HG03095 (cell line): ENCODE data around the gene KCTD12.

ENCODE experiments used
- ATAC-seq: cut with Tn5 transposase; IDR thresholded peaks from one replicate; pipeline ENCODE4 v1.9.1; 2021; ENCODE audit warnings: moderate library complexity; ENCODE audit not compliant: unreplicated experiment

Gene KCTD12

GRCh38 chr13:76888421-76888820 is 2.2 kb upstream of the KCTD12 start:
- no peak for ATAC-seq

GRCh38 chr13:76887076-76887563 is 915 bp upstream of the KCTD12 start:
- no peak for ATAC-seq

- ATAC-seq = no peak
These were observed 257 bp downstream of the KCTD12 start for GRCh38 chr13:76886005-76886291.

GRCh38 chr13:76885203-76886004 is 801 bp downstream of the KCTD12 start:
- ATAC-seq = peak; percentile 46

- ATAC-seq = no peak
These were observed 1.4 kb downstream of the KCTD12 start for GRCh38 chr13:76884907-76885202.

DNA sequence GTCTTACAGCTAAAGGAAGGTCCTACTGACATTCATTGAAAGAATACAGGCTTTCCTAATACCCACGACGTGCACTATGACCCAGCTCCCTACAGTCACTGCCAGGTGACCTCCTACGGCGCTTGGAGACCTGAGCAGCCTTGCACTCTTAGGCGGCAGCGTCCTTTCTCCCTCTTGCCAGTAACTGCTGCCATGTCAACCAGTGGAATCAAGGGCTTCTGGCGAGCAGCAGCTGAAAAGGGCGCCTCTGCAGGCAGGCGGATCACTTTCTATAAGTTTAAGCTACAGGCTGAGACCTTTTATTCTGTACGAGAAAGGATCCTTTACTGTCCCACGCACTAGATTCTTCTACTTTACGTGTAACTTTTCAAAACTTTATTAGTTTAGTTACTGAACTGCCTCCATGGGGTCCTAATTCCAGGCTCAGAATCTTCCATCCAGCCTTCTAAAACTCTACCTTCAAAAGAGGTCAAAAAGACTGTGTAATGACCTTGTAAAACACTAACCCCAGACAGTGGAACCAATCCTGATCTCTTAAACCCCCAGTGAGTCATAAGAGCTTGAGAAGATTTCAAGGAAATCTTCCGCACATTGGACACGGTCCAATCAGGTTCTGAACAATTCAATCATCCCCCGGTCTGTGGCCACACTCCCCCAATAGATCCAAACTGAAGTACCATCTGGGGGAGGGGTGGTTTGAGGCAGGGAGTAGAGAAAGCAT is 1.9 kb downstream of the KCTD12 start:
- no peak for ATAC-seq

GRCh38 chr13:76883236-76883635 is 3.0 kb downstream of the KCTD12 start:
- ATAC-seq = no peak

DNA sequence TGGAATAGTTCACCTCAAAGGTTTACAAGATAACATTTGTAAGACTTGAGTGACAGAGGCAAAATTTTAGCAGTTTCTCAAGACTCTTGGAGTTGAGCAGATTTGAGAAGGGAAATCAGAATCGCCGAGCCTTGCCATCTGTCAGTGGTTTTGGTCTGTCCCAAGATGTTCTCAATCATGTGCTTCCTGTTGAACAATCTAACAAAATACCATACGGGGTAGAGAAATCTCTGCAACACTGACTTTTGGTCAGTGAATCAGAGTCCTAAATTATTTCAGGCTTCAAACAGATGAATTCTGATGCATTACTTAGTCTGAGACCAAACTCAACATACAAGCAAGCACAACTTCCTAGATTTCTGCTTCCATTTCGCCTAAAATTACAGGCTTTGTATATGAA is 3.8 kb downstream of the KCTD12 start:
- ATAC-seq = no peak

- peak; percentile 25 for ATAC-seq
These were observed 6.3 kb downstream of the KCTD12 start for GRCh38 chr13:76879883-76880270.

DNA sequence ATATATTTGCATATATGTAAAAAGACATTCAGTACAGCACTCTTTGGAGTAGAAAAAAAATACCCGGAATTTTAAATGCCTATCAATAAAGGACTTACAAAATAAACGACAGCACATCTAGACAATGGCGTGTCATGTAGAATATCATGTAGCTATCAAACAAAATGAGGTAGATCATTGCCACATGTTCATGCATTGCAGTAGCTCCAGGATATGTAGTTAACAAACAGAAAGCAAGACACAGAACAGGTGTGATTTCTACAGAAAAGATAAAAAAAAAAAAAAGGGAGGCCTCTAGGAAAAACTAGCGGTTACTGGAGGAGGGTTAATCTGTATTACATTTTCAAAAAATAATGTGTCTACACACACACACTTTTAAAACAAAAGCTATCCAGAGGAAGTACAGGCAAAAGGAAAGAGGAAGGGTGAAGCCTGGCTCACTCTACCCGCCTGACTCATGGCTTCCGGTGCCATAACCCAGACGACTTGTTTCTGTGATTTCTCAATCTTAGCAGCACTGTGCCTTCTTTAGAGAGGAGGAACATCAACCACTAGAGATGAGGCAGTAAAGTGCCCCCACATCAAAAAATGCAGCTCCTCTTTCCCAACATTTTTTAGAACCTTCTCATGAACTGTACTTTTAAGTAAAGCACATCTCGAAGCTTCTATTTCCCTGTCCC is 6.9 kb downstream of the KCTD12 start:
- peak; percentile 96 for ATAC-seq

DNA sequence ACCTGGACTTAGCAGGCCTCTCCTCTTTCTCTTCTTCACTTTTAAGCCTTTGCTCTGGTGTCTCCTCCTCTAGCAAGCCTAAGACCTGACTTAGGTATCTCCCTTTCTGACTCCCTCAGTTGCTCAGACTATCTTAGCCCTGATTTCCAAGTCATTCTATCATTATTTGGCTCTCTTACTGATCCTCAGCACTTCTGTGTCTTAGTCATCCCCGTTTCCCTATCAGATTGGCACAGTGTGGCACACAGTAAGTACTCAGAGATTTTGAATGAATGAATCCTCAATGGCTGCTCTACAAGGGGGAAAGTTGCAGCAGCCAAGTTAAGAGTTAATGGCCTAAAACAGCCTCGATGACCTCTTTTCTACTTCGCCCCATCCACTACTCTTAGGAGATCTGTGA is 8.2 kb downstream of the KCTD12 start:
- ATAC-seq = no peak

- ATAC-seq = no peak
These were observed 10.9 kb downstream of the KCTD12 start for GRCh38 chr13:76875271-76875815.

GRCh38 chr13:76874479-76874878 is 11.7 kb downstream of the KCTD12 start:
- ATAC-seq = peak; percentile 89

- ATAC-seq = no peak
These were observed 12.8 kb downstream of the KCTD12 start for GRCh38 chr13:76873445-76873844.

GRCh38 chr13:76872675-76873074 is 13.5 kb downstream of the KCTD12 start:
- no peak for ATAC-seq

DNA sequence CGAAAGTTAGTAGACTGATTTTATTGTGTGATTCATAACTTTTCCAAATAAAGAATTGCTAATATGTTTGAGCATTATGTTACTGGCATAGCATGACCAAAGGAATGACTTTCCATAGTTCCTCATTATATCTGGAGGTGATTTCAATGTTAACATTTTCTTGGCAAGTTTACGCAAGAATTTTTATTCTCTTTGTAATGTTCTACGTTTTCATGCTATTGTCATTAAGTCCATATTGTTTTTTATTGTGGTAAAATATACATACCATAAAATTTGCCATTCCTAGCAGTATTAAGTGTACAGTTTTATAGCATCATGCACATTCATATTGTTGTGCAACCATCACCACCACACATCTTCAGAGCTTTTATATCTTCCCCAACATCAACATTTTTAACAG is 14.8 kb downstream of the KCTD12 start:
- ATAC-seq = no peak

GRCh38 chr13:76868371-76868770 is 17.8 kb downstream of the KCTD12 start:
- no peak for ATAC-seq

- no peak for ATAC-seq
These were observed 20.2 kb downstream of the KCTD12 start for GRCh38 chr13:76865996-76866503.

GRCh38 chr13:76865109-76865508 is 21.1 kb downstream of the KCTD12 start:
- ATAC-seq = no peak

DNA sequence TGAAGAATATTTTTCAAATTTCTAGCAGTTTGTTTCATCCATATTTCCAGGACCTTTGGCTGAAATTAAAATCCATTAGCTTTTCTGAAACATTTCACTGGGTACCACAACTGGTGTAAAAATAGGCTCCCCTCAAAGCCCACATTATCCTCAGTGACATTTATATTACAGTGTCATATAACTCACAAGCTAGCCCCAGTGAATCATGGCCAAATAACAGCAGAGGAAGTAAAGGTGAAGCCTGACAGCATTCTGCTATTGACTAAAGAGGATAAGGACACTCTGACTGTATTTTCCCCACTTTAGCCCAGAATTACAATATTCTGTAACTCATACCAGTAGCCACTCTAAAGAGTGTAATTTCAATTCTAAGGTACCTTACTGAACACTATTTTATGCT is 21.9 kb downstream of the KCTD12 start:
- ATAC-seq = no peak

- ATAC-seq = no peak
These were observed 23.2 kb downstream of the KCTD12 start for GRCh38 chr13:76863022-76863421.

GRCh38 chr13:76861859-76862258 is 24.3 kb downstream of the KCTD12 start:
- ATAC-seq = no peak
